GM18873 (cell line): ENCODE results near the gene NDUFB6.
"Not testable (repeated sequence)": the region's sequence is repeated elsewhere in the genome, so short reads cannot be mapped to it uniquely, and the experiment has no call there.

Experiments used
- ATAC-seq: cut with Tn5 transposase; IDR thresholded peaks from one replicate; pipeline ENCODE4 v1.9.1; 2021; ENCODE audit warnings: mild to moderate bottlenecking, moderate library complexity, moderate number of reproducible peaks; ENCODE audit not compliant: unreplicated experiment, low FRiP score

NDUFB6 gene

GRCh38 chr9:32571969-32572899 lies 725 bp downstream of the NDUFB6 start:
- ATAC-seq = peak; percentile 88

- ATAC-seq = no peak
These were observed 2.7 kb downstream of the NDUFB6 start for GRCh38 chr9:32570262-32570661.

GRCh38 chr9:32566770-32567169 lies 6.2 kb downstream of the NDUFB6 start:
- ATAC-seq = no peak

GRCh38 chr9:32565967-32566366 lies 7.0 kb downstream of the NDUFB6 start:
- ATAC-seq = no peak

GRCh38 chr9:32558408-32558934 lies 14.5 kb downstream of the NDUFB6 start:
- ATAC-seq = no peak

- ATAC-seq = no peak
These were observed 18.4 kb downstream of the NDUFB6 start for GRCh38 chr9:32554591-32554990.

- ATAC-seq = no peak
These were observed 18.9 kb downstream of the NDUFB6 start for GRCh38 chr9:32554107-32554506.

- peak; percentile 70 for ATAC-seq
These were observed 20.6 kb downstream of the NDUFB6 start, which contains the start of the genes SMIM27 and TOPORS for GRCh38 chr9:32552172-32552872. Gene SMIM27, plus strand, starts transcription at chr9:32552327. Its CDS starts 108 bp downstream, at chr9:32552435. Gene TOPORS, minus strand, starts transcription at chr9:32552586. Its CDS starts 150 bp downstream, at chr9:32552436.

GRCh38 chr9:32551276-32552051 lies 21.5 kb downstream of the NDUFB6 start:
- ATAC-seq = peak; percentile 6

GRCh38 chr9:32550562-32551275 lies 22.2 kb downstream of the NDUFB6 start:
- peak; percentile 60 for ATAC-seq

GRCh38 chr9:32550150-32550561 lies 22.8 kb downstream of the NDUFB6 start:
- ATAC-seq = no peak

- ATAC-seq = not testable (repeated sequence)
These were observed 24.7 kb downstream of the NDUFB6 start for GRCh38 chr9:32548213-32548612.

GRCh38 chr9:32545884-32546283 lies 27.1 kb downstream of the NDUFB6 start:
- no peak for ATAC-seq

- no peak for ATAC-seq
These were observed 29.9 kb downstream of the NDUFB6 start for GRCh38 chr9:32543047-32543446.

GRCh38 chr9:32533816-32534215 lies 39.1 kb downstream of the NDUFB6 start:
- no peak for ATAC-seq

GRCh38 chr9:32533336-32533735 lies 39.6 kb downstream of the NDUFB6 start:
- ATAC-seq = no peak

- ATAC-seq = no peak
These were observed 46.3 kb downstream of the NDUFB6 start for GRCh38 chr9:32526707-32527048.

- ATAC-seq = peak; percentile 64
These were observed 46.8 kb downstream of the NDUFB6 start, which contains the start of gene RIGI for GRCh38 chr9:32526041-32526706. Gene RIGI, minus strand, starts transcription at chr9:32526196. Its CDS starts 30 bp downstream, at chr9:32526166.

- peak; percentile 7 for ATAC-seq
These were observed 47.3 kb downstream of the NDUFB6 start for GRCh38 chr9:32525709-32526030.
